ENCODE measurements around the gene SMDT1. TPM values are rescaled to one million over a fixed set of nuclear protein-coding genes. Genes with fewer than 3 reads are reported as not detected.

Gene SMDT1
- total RNA-seq, 1 experiment from 2014 or later, result 8.6 TPM

- Histone ChIP-seq H3K27me3 (replicated peaks) (no peaks in the 10 kb centered on the region), H3K4me3 (no peak overlapping the region), H3K9me3 (replicated peaks) (no peaks in the 10 kb centered on the region), H3K27ac (no peak overlapping the region), H3K4me1 (replicated peaks) (no peaks in the 10 kb centered on the region), H3K36me3 (no peaks in the 10 kb centered on the region)
- no peak for DNase-seq (ENCODE audit: low read depth in 1 of 2, low spot score in 2 of 2)
Observed at GRCh38 chr22:42131562-42131961, 52.1 kb downstream of the SMDT1 start.

GRCh38 chr22:42132457-42132856 is 53.0 kb downstream of the SMDT1 start:
- no peaks in the 10 kb centered on the region for H3K27me3 ChIP-seq (replicated peaks)
- H3K4me3 ChIP-seq, result no peak overlapping the region
- no peaks in the 10 kb centered on the region for H3K4me1 ChIP-seq (replicated peaks)
- H3K9me3 ChIP-seq (replicated peaks), result no peaks in the 10 kb centered on the region
- DNase-seq (ENCODE audit: low read depth in 1 of 2, low spot score in 2 of 2), result no peak
- H3K27ac ChIP-seq, result no peak overlapping the region
- no peaks in the 10 kb centered on the region for H3K36me3 ChIP-seq

Other genes starting within 250 kb of the SMDT1 start
- 18.0 and 19.7 TPM in 2 replicates for gene SREBF2, start 246.6 kb upstream of the SMDT1 start, total RNA-seq (2014; rRNA removed; shearing (Covaris generic))
- gene SHISA8, start 164.6 kb upstream of the SMDT1 start, total RNA-seq (2014; rRNA removed; shearing (Covaris generic)), result not detected in 2 replicates
- 0.03 and 0.13 TPM in 2 replicates for gene TNFRSF13C, start 152.9 kb upstream of the SMDT1 start, total RNA-seq (2014; rRNA removed; shearing (Covaris generic))
- gene CENPM, start 132.5 kb upstream of the SMDT1 start, total RNA-seq (2014; rRNA removed; shearing (Covaris generic)), result 26.2 and 51.9 TPM in 2 replicates
- gene SEPTIN3, start 110.3 kb upstream of the SMDT1 start, total RNA-seq (2014; rRNA removed; shearing (Covaris generic)), result not detected in 2 replicates
- not detected in 2 replicates for gene WBP2NL, start 80.9 kb upstream of the SMDT1 start, total RNA-seq (2014; rRNA removed; shearing (Covaris generic))
- 39.6 and 41.2 TPM in 2 replicates for gene NAGA, start 8.9 kb upstream of the SMDT1 start, total RNA-seq (2014; rRNA removed; shearing (Covaris generic))
- gene PHETA2, start 5.5 kb upstream of the SMDT1 start, total RNA-seq (2014; rRNA removed; shearing (Covaris generic)), result 9.7 and 14.9 TPM in 2 replicates
- 114 and 245 TPM in 2 replicates for gene NDUFA6, start 11.1 kb downstream of the SMDT1 start, total RNA-seq (2014; rRNA removed; shearing (Covaris generic))
- gene CYP2D6, start 51.1 kb downstream of the SMDT1 start, total RNA-seq (2014; rRNA removed; shearing (Covaris generic)), result 0.05 TPM in 1 of 2 replicates, not detected in the other
- 27.7 and 34.1 TPM in 2 replicates for gene TCF20, start 191.0 kb downstream of the SMDT1 start, total RNA-seq (2014; rRNA removed; shearing (Covaris generic))

Data from SJSA1 (cell line).